GM18511 (cell line): ENCODE data around the gene YTHDC2.

ENCODE experiments used
- ATAC-seq: cut with Tn5 transposase; IDR thresholded peaks from one replicate; pipeline ENCODE4 v1.9.1; 2021; ENCODE audit warnings: mild to moderate bottlenecking, moderate library complexity; ENCODE audit not compliant: unreplicated experiment

YTHDC2 gene

GRCh38 chr5:113519412-113519811 is 5.9 kb downstream of the YTHDC2 start:
- no peak for ATAC-seq

GRCh38 chr5:113520429-113520828 is 6.9 kb downstream of the YTHDC2 start:
- ATAC-seq: peak; percentile 69

- peak; percentile 1 for ATAC-seq
These were observed 7.4 kb downstream of the YTHDC2 start for GRCh38 chr5:113520899-113521298.

- ATAC-seq: no peak
These were observed 9.7 kb downstream of the YTHDC2 start for GRCh38 chr5:113523168-113523567.

DNA sequence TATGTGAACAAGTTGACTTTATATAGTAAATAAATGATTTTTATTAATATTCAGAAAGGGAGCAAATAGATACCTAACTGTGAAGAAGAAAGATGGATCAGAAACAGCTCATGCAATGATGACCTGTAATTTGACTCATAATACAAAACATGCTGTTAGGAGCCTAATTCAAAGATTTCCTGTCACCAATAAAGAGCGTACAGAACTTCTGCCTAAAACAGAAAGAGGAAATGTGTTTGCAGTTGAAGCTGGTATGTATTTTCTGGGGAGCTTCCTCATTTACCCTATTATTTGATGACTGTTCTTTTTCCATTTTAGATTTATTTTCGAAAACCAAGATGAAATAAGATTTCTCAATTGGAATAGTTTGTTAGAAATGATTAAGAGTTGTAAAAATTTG is 11.4 kb downstream of the YTHDC2 start:
- ATAC-seq: peak; percentile 71

- ATAC-seq: no peak
These were observed 12.9 kb downstream of the YTHDC2 start for GRCh38 chr5:113526421-113526820.

GRCh38 chr5:113527746-113528145 is 14.3 kb downstream of the YTHDC2 start:
- no peak for ATAC-seq

- ATAC-seq: no peak
These were observed 18.1 kb downstream of the YTHDC2 start for GRCh38 chr5:113531481-113532159.

DNA sequence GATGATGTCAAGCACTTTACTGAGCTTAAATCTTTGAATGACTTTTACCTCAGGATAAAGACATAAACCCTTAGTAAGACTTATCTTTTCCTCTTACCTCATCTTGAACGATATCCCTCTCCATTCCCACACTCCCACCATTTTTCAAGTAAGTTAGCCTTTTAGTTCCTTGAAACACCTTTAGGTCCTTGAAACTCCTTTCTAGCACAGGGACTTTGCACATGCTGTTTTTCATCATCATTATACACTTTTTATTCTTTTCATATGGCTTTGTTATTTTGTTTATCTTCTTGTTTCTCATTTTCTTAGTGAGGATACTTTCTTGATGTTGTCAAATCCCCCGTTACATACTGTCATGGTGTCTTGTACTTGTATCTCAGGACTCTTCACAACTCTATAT is 24.8 kb downstream of the YTHDC2 start:
- no peak for ATAC-seq

DNA sequence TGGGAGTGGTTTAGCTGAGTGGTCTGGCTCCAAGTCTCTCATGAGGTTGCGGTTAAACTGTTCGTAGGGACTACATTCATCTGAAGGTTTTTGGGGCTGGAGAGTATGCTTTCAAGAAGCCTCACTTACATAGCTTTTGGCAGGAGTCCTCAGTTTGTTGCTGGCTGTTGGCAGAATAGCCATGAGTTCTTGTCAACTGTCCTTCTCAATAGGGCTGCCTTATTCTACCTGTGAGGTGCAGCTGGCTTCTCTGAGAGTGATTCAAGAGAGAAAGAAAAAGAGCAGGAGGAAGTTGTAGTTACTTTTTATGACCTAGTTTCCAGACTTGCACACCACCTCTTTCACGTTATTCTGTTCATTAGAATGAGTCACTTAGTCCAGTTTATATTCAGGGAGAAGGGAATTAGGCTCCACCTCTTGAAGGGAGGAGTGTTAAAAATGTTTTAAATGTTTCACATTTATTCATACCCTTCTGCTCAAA is 33.2 kb downstream of the YTHDC2 start:
- peak; percentile 46 for ATAC-seq

DNA sequence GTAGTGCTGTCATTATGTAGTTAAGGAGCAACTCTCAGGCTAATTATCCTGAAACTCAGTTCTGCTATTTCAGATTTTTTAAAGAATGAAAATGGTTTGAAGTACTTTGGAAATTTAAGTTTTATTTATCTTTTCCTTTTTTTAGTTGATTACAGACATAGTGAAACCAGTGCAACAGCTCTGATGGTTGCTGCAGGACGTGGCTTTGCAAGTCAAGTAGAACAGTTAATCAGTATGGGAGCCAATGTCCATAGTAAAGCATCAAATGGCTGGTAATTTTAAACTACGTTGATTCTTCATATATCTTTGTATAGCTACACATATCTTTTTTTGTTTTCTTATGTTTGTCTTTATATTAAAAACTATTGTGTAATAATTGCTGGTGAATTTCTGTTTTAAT is 34.9 kb downstream of the YTHDC2 start:
- ATAC-seq: peak; percentile 81

DNA sequence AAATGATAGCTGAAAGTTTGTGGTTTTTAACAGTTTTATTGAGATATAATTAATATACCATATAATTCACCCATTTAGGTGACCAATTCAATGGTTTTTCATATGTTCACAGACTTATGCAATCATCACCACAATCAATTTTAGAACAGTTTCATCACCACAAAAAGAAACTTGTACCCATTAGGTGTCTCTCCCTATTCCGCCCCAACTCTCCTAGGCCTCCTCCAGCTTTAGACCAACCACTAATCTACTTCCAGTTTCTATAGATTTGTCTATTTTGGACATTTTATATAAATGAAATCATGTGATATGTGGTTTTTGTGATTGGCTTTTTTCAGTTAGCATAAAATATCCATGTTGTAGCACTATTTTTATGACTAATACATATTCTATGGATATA is 38.6 kb downstream of the YTHDC2 start:
- no peak for ATAC-seq

GRCh38 chr5:113552620-113553019 is 39.1 kb downstream of the YTHDC2 start:
- ATAC-seq: no peak

GRCh38 chr5:113562828-113563400 is 49.4 kb downstream of the YTHDC2 start:
- ATAC-seq: no peak

- no peak for ATAC-seq
These were observed 55.9 kb downstream of the YTHDC2 start for GRCh38 chr5:113569396-113569795.

GRCh38 chr5:113572716-113573115 is 59.2 kb downstream of the YTHDC2 start:
- ATAC-seq: no peak

GRCh38 chr5:113574417-113574816 is 60.9 kb downstream of the YTHDC2 start:
- ATAC-seq: no peak

- no peak for ATAC-seq
These were observed 61.6 kb downstream of the YTHDC2 start for GRCh38 chr5:113575074-113575473.

GRCh38 chr5:113578091-113578490 is 64.6 kb downstream of the YTHDC2 start:
- ATAC-seq: no peak

DNA sequence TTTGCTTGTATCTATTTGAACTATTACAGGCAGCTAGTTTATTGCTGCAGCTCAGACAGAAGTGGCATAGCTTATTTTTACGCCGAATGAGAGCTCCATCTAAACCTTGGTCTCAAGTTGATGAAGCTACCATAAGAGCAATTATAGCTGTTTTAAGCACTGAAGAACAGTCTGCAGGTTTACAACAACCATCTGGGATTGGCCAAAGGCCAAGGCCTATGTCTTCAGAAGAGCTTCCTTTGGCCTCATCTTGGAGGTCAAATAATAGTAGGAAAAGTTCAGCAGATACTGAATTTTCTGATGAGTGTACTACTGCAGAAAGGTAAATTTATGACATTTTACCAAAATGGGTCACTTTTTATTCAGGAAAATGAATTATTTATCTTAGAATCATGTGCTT is 67.9 kb downstream of the YTHDC2 start:
- ATAC-seq: no peak

DNA sequence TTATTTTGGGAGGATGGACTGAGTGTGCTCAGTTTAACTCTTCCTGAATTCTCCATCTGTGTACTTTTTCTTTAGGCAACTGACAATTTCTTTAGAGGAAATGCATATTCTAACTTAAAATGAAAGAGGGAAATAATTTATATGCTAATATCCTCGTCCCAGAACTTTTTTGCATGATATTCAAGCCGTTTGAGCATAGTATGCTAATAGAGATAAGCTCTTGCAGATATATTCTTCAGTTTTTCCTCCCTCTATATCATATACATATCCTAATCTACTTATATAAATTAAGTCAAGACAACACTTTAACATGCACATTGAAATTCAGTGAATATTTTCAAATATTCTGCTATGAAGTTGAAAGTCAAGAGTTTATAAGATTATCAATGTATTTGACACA is 84.7 kb downstream of the YTHDC2 start:
- ATAC-seq: no peak

GRCh38 chr5:113598926-113599325 is 85.4 kb downstream of the YTHDC2 start:
- no peak for ATAC-seq
